G401 (cell line): Measurements from ENCODE around the gene PIAS4. TPM values are rescaled to one million over a fixed set of nuclear protein-coding genes. Genes with fewer than 3 reads are reported as not detected.

Experiments
- DNase-seq: peaks from one replicate; pipeline ENCODE4 v3.0.0-alpha.2; 2015; ENCODE audit warnings: low spot score
- in situ Hi-C: cut with HindIII; loops from 2 replicates; pipeline ENCODE4 v1.10.0; 2016; ENCODE audit warnings: low sequenced_read_pairs, mixed read lengths
- total RNA-seq: library from RNA; depleted of rRNA; stranded (reverse); fragments of >200 nt; shearing (Covaris generic); gene quantifications from 2 replicates; pipeline ENCODE4 v1.2.3, GENCODE V29; 2014; rRNA removed

PIAS4 gene
- total RNA-seq, 1 experiment from 2014 or later = 45.7 TPM

GRCh38 chr19:4087787-4088679 is 80.5 kb downstream of the PIAS4 start:
- no peak for DNase-seq
- in situ Hi-C loops = no loop called here

- in situ Hi-C loops = no loop called here
- no peak for DNase-seq
Measured at GRCh38 chr19:4088975-4089374, 81.4 kb downstream of the PIAS4 start.

Other genes with a start within 250 kb of the PIAS4 start
- 18.2 and 27.1 TPM in 2 replicates for gene APBA3, start 246.0 kb upstream of the PIAS4 start, total RNA-seq
- gene MRPL54, start 245.1 kb upstream of the PIAS4 start, total RNA-seq = 60.7 and 66.3 TPM in 2 replicates
- gene RAX2, start 235.5 kb upstream of the PIAS4 start, total RNA-seq = 0.37 TPM in 1 of 2 replicates, not detected in the other
- 18.5 and 31.4 TPM in 2 replicates for gene MATK, start 221.4 kb upstream of the PIAS4 start, total RNA-seq
- 22.5 and 49.8 TPM in 2 replicates for gene ZFR2, start 138.7 kb upstream of the PIAS4 start, total RNA-seq
- gene ATCAY, start 127.1 kb upstream of the PIAS4 start, total RNA-seq = 0.18 and 0.44 TPM in 2 replicates
- 22.0 and 27.8 TPM in 2 replicates for gene NMRK2, start 74.7 kb upstream of the PIAS4 start, total RNA-seq
- gene DAPK3, start 36.6 kb upstream of the PIAS4 start, total RNA-seq = 171 and 247 TPM in 2 replicates
- 2,932 and 3,263 TPM in 2 replicates for gene EEF2, start 22.3 kb upstream of the PIAS4 start, total RNA-seq
- gene ZBTB7A, start 59.2 kb downstream of the PIAS4 start, total RNA-seq = 12.8 and 13.3 TPM in 2 replicates
- gene MAP2K2, start 116.4 kb downstream of the PIAS4 start, total RNA-seq = 370 and 376 TPM in 2 replicates
- not detected in 2 replicates for gene CREB3L3, start 145.9 kb downstream of the PIAS4 start, total RNA-seq
- 17.2 and 21.8 TPM in 2 replicates for gene SIRT6, start 174.8 kb downstream of the PIAS4 start, total RNA-seq
- 3.8 and 4.4 TPM in 2 replicates for gene ANKRD24, start 175.0 kb downstream of the PIAS4 start, total RNA-seq
- gene EBI3, start 221.8 kb downstream of the PIAS4 start, total RNA-seq = 1.8 and 5.4 TPM in 2 replicates
- 36.1 and 40.4 TPM in 2 replicates for gene YJU2, start 239.3 kb downstream of the PIAS4 start, total RNA-seq